AG09319 (cell line): ENCODE data around the gene GPRC5B.

Experiments used
- DNase-seq: peaks from one replicate; pipeline ENCODE4 v3.0.0-alpha.2; 2010; ENCODE audit warnings: low read depth; ENCODE audit errors: extremely low read depth
- CTCF ChIP-seq: IDR thresholded peaks from 2 replicates; pipeline ENCODE4 v1.5.1; 2011; ENCODE audit warnings: low read depth, mild to moderate bottlenecking, inconsistent platforms, low read length, moderate library complexity

The GPRC5B gene

GRCh38 chr16:19884611-19885450 is at the start of gene GPRC5B:
TSS of gene GPRC5B (minus strand) at chr16:19884848. CDS start at chr16:19872845, 12,003 bp downstream.
- peak; percentile 13 for TF ChIP-seq CTCF
- DNase-seq, result no peak

GRCh38 chr16:19933740-19934139 is 49.1 kb upstream of the GPRC5B start:
- TF ChIP-seq CTCF, result no peak
- no peak for DNase-seq

GRCh38 chr16:19929062-19929511 is 44.4 kb upstream of the GPRC5B start:
- TF ChIP-seq CTCF, result no peak
- no peak for DNase-seq

GRCh38 chr16:19928432-19928831 is 43.8 kb upstream of the GPRC5B start:
- no peak for TF ChIP-seq CTCF
- DNase-seq, result no peak

GRCh38 chr16:19926449-19927390 is 42.1 kb upstream of the GPRC5B start:
- DNase-seq, result peak; percentile 1
- TF ChIP-seq CTCF, result no peak

GRCh38 chr16:19923396-19923795 is 38.7 kb upstream of the GPRC5B start:
- TF ChIP-seq CTCF, result no peak
- DNase-seq, result no peak
